KMS-11 (cell line): ENCODE results near the gene NELFB.

Experiments
- H2AFZ ChIP-seq: fragments of 200-600 bp; sonication (generic); 2 replicates; pipeline ENCODE4 v1.6.1; 2016; ENCODE audit warnings: antibody characterized with exemption, mixed run types, low read depth
- H3K27ac ChIP-seq: fragments of 200-600 bp; sonication (generic); 2 replicates; pipeline ENCODE4 v1.6.1; 2016; ENCODE audit warnings: mild to moderate bottlenecking, mixed run types
- H3K27me3 ChIP-seq: fragments of 200-600 bp; sonication (generic); 2 replicates; pipeline ENCODE4 v1.6.1; 2017; ENCODE audit warnings: mild to moderate bottlenecking, low read depth, mixed run types, moderate library complexity; ENCODE audit not compliant: insufficient read depth
- H3K36me3 ChIP-seq: fragments of 200-600 bp; sonication (generic); 2 replicates; pipeline ENCODE4 v1.6.1; 2017; ENCODE audit warnings: mild to moderate bottlenecking, mixed run types; ENCODE audit not compliant: insufficient read depth
- H3K4me1 ChIP-seq: fragments of 200-600 bp; sonication (generic); 2 replicates; pipeline ENCODE4 v1.6.1; 2016; ENCODE audit warnings: mild to moderate bottlenecking, low read depth, mixed run types; ENCODE audit not compliant: poor library complexity, severe bottlenecking
- H3K4me2 ChIP-seq: fragments of 200-600 bp; sonication (generic); 2 replicates; pipeline ENCODE4 v1.7.0; 2016; ENCODE audit warnings: mild to moderate bottlenecking, mixed run types
- H3K4me3 ChIP-seq: fragments of 200-600 bp; sonication (generic); IDR thresholded peaks from 2 replicates; pipeline ENCODE4 v1.6.1; 2017; ENCODE audit warnings: low read depth, low read length, mixed read lengths; ENCODE audit not compliant: insufficient read depth
- H3K79me2 ChIP-seq: fragments of 200-600 bp; sonication (generic); 2 replicates; pipeline ENCODE4 v1.6.1; 2016; ENCODE audit warnings: low read depth, mixed run types; ENCODE audit not compliant: insufficient read depth
- H3K9ac ChIP-seq: fragments of 200-600 bp; sonication (generic); 2 replicates; pipeline ENCODE4 v1.6.1; 2016; ENCODE audit warnings: mild to moderate bottlenecking, mixed run types
- H4K20me1 ChIP-seq: fragments of 200-600 bp; sonication (generic); 2 replicates; pipeline ENCODE4 v1.6.1; 2016; ENCODE audit warnings: mild to moderate bottlenecking, mixed run types; ENCODE audit not compliant: insufficient read depth
- TF ChIP-seq, protein P1 (sequence below): fragments of 200-600 bp; sonication (generic); conservative IDR thresholded peaks from 2 replicates; pipeline ENCODE4 v1.6.1; 2017; ENCODE audit warnings: low read depth, mild to moderate bottlenecking, antibody characterized with exemption, low read length, moderate library complexity, mixed read lengths

NELFB gene

DNA sequence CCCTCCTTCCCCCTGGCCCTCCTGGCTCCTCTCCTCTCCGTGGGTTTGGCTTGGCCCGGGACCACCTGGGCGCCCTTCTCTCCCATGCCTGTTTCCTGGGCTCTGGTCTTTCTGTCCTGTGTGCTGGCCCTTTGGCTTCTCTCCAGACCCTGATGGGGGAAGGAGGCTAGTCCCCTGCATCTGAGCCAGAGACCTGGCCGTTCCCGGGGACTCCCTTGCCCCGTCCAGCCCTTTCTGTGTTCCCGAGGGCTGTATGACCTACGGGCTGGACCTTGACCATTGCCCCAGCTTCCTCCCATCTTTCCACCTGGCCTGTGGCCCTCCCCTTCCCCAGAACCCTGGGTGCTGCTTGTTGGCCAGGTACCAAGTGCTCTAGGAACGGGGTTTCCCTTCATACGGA is 8.4 kb downstream of the NELFB start:
- Histone ChIP-seq H3K4me3 (no peak overlapping the region), H3K4me2 (no peak overlapping the region), H3K36me3 (no peaks in the 10 kb centered on the region)

GRCh38 chr9:137264067-137264466 is 8.9 kb downstream of the NELFB start:
- Histone ChIP-seq H3K27me3 (no peaks in the 10 kb centered on the region), H3K27ac (no peak overlapping the region), H3K4me1 (no peaks in the 10 kb centered on the region), H3K9ac (no peak overlapping the region), H3K36me3 (no peaks in the 10 kb centered on the region), H3K4me3 (no peak overlapping the region), H2AFZ (no peak overlapping the region), H3K79me2 (no peaks in the 10 kb centered on the region), H3K4me2 (no peak overlapping the region), H4K20me1 (no peaks in the 10 kb centered on the region)
- TF ChIP-seq, protein P1, sequence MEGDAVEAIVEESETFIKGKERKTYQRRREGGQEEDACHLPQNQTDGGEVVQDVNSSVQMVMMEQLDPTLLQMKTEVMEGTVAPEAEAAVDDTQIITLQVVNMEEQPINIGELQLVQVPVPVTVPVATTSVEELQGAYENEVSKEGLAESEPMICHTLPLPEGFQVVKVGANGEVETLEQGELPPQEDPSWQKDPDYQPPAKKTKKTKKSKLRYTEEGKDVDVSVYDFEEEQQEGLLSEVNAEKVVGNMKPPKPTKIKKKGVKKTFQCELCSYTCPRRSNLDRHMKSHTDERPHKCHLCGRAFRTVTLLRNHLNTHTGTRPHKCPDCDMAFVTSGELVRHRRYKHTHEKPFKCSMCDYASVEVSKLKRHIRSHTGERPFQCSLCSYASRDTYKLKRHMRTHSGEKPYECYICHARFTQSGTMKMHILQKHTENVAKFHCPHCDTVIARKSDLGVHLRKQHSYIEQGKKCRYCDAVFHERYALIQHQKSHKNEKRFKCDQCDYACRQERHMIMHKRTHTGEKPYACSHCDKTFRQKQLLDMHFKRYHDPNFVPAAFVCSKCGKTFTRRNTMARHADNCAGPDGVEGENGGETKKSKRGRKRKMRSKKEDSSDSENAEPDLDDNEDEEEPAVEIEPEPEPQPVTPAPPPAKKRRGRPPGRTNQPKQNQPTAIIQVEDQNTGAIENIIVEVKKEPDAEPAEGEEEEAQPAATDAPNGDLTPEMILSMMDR: no peak

More for the DNA sequence above, 8.4 kb downstream of the NELFB start:
- Histone ChIP-seq H2AFZ (no peak overlapping the region), H4K20me1 (no peaks in the 10 kb centered on the region), H3K27ac (no peak overlapping the region), H3K27me3 (no peaks in the 10 kb centered on the region), H3K79me2 (no peaks in the 10 kb centered on the region), H3K9ac (no peak overlapping the region), H3K4me1 (no peaks in the 10 kb centered on the region)
- TF ChIP-seq, protein P1: no peak

- no peak overlapping the region for H3K4me3 ChIP-seq
- H3K9ac ChIP-seq: no peak overlapping the region
- no peaks in the 10 kb centered on the region for H4K20me1 ChIP-seq
- H3K27ac ChIP-seq: no peak overlapping the region
- no peak overlapping the region for H2AFZ ChIP-seq
- no peaks in the 10 kb centered on the region for H3K79me2 ChIP-seq
- no peaks in the 10 kb centered on the region for H3K36me3 ChIP-seq
- TF ChIP-seq, protein P1: no peak
- no peaks in the 10 kb centered on the region for H3K27me3 ChIP-seq
- peaks cover 10% of the 10 kb centered on the region for H3K4me1 ChIP-seq
- no peak overlapping the region for H3K4me2 ChIP-seq
Measured at GRCh38 chr9:137265496-137266161, 10.5 kb downstream of the NELFB start.

GRCh38 chr9:137266162-137266527 is 11.0 kb downstream of the NELFB start:
- Histone ChIP-seq H3K27ac (no peak overlapping the region), H3K4me3 (no peak overlapping the region), H4K20me1 (no peaks in the 10 kb centered on the region), H3K9ac (no peak overlapping the region), H2AFZ (no peak overlapping the region), H3K4me2 (no peak overlapping the region), H3K4me1 (peaks cover 16% of the 10 kb centered on the region), H3K79me2 (no peaks in the 10 kb centered on the region), H3K27me3 (no peaks in the 10 kb centered on the region), H3K36me3 (no peaks in the 10 kb centered on the region)
- TF ChIP-seq, protein P1: no peak
